ENCODE measurements around the gene MAP2K3.

MAP2K3 gene

DNA sequence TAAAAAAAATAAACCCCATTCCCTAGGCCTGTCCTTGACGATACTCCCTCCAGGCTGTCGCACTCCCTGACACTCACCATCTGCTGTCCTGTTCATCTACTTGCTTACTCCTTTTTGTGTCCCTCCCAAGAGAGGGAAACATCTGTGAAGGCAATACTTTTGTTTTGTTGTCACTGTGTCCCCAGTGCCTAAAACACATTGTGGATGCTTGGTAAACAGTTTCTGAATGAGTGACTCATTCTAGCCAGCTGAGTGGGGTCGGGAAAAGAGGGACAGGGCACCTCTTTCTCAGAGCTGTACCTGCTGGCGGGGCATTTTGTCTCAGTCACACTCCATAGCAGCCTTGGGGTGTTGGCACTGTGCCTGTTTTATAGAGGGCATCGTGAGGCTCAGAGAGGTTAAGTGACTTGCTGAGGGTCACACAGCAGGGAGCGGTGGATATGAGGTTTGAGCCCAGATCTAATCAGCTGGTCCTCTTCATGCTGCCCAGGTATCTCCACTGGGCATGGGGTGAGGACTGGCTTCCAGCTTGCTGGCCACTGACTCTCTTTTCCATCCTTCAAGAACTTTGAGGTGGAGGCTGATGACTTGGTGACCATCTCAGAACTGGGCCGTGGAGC lies 15.6 kb downstream of the MAP2K3 start (continued):
- TF ChIP-seq CREB5 (CRISPR knock-in tag; IDR thresholded peaks at IDR 0.05; ENCODE audit: low read depth) (no peak), ZNF70 (CRISPR knock-in tag; IDR thresholded peaks at IDR 0.05) (no peak), RARB (CRISPR knock-in tag; IDR thresholded peaks at IDR 0.05) (no peak)

DNA sequence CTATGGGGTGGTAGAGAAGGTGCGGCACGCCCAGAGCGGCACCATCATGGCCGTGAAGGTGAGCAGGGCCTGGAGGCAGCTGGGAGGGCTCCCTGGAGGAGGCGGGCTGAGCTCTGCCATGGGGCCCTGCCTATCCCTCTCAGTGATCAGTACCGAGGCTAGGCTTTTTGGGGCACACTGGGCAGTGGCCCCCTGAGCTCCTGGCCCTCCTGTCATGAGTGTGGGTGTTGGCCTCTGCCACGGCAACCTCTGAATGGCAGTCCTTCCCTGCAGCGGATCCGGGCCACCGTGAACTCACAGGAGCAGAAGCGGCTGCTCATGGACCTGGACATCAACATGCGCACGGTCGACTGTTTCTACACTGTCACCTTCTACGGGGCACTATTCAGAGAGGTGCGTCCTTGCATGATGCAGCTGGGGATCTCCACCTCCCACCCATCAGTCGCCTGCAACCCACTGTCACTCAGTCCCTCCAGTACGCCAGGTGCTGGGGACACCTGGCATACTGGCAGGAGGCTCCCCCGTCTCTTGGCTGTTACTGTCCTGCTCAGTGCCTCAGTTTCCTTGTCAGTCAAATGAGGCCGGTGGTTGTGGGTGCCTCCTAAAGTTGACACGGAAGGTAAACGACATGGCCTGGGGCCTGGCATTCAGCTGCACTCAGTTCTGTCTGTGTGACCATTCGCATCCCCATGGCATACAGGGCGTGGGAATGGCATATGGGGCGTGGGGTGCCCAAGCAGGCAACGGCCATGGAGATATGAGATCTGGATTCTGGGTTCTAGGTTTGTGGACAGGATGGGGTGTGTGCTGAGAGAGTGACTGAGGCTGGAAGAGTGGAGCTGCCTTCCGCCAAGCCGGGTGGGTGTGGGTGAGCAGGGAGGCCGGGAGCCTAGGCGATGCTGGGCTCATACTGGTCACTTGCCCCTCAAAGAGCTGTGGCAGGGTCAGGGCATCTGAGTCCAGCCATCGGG lies 16.4 kb downstream of the MAP2K3 start:
- no peak for TF ChIP-seq PPARA (CRISPR knock-in tag; IDR thresholded peaks at IDR 0.05; ENCODE audit: borderline replicate concordance)

GRCh38 chr17:21301593-21302550 lies 17.4 kb downstream of the MAP2K3 start:
- no peak for ATAC-seq
- TF ChIP-seq BACH2 (CRISPR knock-in tag; IDR thresholded peaks at IDR 0.05; ENCODE audit: borderline replicate concordance), result no peak
- TF ChIP-seq PPARA (CRISPR knock-in tag; IDR thresholded peaks at IDR 0.05; ENCODE audit: borderline replicate concordance), result no peak
- no peak for TF ChIP-seq SNAI2 (CRISPR knock-in tag; IDR thresholded peaks at IDR 0.05)
- no peak for TF ChIP-seq OSR1 (CRISPR knock-in tag; IDR thresholded peaks at IDR 0.05)
- no peak for TF ChIP-seq CSDC2 (CRISPR knock-in tag; IDR thresholded peaks at IDR 0.05)
- no peak for TF ChIP-seq CSRNP3 (CRISPR knock-in tag; IDR thresholded peaks at IDR 0.05)
- TF ChIP-seq ESRRG (CRISPR knock-in tag; IDR thresholded peaks at IDR 0.05), result no peak
- no peak for TF ChIP-seq ISL1 (CRISPR knock-in tag; IDR thresholded peaks at IDR 0.05)
- no peak for TF ChIP-seq ZFP3 (CRISPR knock-in tag; IDR thresholded peaks at IDR 0.05)
- no peak for TF ChIP-seq ZNF8 (CRISPR knock-in tag; IDR thresholded peaks at IDR 0.05)
- TF ChIP-seq GLIS3 (CRISPR knock-in tag; IDR thresholded peaks at IDR 0.05), result no peak
- TF ChIP-seq ZC3H10 (CRISPR knock-in tag; IDR thresholded peaks at IDR 0.05), result no peak
- no peak for TF ChIP-seq ZFP30 (CRISPR knock-in tag; IDR thresholded peaks at IDR 0.05)
- TF ChIP-seq ZNF70 (CRISPR knock-in tag; IDR thresholded peaks at IDR 0.05), result no peak
- TF ChIP-seq, protein P1, sequence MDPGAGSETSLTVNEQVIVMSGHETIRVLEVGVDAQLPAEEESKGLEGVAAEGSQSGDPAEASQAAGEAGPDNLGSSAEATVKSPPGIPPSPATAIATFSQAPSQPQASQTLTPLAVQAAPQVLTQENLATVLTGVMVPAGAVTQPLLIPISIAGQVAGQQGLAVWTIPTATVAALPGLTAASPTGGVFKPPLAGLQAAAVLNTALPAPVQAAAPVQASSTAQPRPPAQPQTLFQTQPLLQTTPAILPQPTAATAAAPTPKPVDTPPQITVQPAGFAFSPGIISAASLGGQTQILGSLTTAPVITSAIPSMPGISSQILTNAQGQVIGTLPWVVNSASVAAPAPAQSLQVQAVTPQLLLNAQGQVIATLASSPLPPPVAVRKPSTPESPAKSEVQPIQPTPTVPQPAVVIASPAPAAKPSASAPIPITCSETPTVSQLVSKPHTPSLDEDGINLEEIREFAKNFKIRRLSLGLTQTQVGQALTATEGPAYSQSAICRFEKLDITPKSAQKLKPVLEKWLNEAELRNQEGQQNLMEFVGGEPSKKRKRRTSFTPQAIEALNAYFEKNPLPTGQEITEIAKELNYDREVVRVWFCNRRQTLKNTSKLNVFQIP (CRISPR knock-in tag; IDR thresholded peaks at IDR 0.05; ENCODE audit: borderline replicate concordance, low read depth), result no peak

More for the DNA sequence above, 16.4 kb downstream of the MAP2K3 start:
- ATAC-seq, result no peak

DNA sequence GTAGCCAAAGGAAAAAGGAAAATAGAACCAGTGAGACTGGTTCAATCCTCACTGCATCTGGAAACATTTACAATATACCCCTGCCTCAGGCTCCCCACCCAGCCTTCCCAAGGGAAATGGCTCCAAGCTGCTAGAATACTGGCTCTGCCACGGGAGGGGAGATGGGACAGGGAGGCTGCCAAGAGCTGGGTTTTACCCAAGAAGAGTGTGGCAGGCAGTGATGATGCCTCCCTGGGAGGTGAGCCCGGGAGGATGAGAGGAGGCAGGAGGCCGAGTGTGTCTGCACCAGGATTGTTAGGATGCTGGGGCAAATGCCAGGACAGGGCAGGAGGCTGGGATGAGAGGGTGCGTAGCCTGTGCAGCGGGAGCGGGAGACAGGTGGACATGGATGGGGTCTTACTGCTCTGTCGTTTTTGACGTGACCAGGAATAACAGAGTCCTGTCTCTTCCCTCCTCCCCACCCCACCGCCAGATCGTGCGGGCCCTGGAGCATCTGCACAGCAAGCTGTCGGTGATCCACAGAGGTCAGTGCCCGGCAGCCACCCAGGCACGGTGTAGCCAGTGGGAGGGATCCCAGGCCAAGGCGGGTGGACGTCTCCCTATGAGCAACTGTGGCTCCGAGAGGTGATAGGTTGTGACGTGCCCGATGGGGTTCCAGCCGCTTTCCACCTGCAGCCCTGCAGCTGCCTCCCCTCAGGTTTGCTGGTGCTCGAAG lies 18.4 kb downstream of the MAP2K3 start:
- ATAC-seq, result no peak
- TF ChIP-seq ZFP30 (CRISPR knock-in tag; IDR thresholded peaks at IDR 0.05) (no peak), TOX (CRISPR knock-in tag; IDR thresholded peaks at IDR 0.05; ENCODE audit: borderline replicate concordance) (no peak), ISL1 (CRISPR knock-in tag; IDR thresholded peaks at IDR 0.05) (no peak), ZNF8 (CRISPR knock-in tag; IDR thresholded peaks at IDR 0.05) (no peak), SNAI2 (CRISPR knock-in tag; IDR thresholded peaks at IDR 0.05) (no peak), ARNTL (CRISPR knock-in tag; IDR thresholded peaks at IDR 0.05; ENCODE audit: borderline replicate concordance, low read depth) (no peak), ZFP3 (CRISPR knock-in tag; IDR thresholded peaks at IDR 0.05) (no peak), GLIS3 (CRISPR knock-in tag; IDR thresholded peaks at IDR 0.05) (no peak), TCF4 (CRISPR knock-in tag; IDR thresholded peaks at IDR 0.05; ENCODE audit: borderline replicate concordance) (no peak), RARB (CRISPR knock-in tag; IDR thresholded peaks at IDR 0.05) (no peak), PPARA (CRISPR knock-in tag; IDR thresholded peaks at IDR 0.05; ENCODE audit: borderline replicate concordance) (no peak), CSRNP3 (CRISPR knock-in tag; IDR thresholded peaks at IDR 0.05) (no peak)
- TF ChIP-seq, protein P2, sequence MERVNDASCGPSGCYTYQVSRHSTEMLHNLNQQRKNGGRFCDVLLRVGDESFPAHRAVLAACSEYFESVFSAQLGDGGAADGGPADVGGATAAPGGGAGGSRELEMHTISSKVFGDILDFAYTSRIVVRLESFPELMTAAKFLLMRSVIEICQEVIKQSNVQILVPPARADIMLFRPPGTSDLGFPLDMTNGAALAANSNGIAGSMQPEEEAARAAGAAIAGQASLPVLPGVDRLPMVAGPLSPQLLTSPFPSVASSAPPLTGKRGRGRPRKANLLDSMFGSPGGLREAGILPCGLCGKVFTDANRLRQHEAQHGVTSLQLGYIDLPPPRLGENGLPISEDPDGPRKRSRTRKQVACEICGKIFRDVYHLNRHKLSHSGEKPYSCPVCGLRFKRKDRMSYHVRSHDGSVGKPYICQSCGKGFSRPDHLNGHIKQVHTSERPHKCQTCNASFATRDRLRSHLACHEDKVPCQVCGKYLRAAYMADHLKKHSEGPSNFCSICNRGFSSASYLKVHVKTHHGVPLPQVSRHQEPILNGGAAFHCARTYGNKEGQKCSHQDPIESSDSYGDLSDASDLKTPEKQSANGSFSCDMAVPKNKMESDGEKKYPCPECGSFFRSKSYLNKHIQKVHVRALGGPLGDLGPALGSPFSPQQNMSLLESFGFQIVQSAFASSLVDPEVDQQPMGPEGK (CRISPR knock-in tag; IDR thresholded peaks at IDR 0.05; ENCODE audit: borderline replicate concordance), result no peak
- TF ChIP-seq, protein P1 (CRISPR knock-in tag; IDR thresholded peaks at IDR 0.05; ENCODE audit: borderline replicate concordance, low read depth), result no peak
